ENCODE measurements around the gene ABR.

The ABR gene

GRCh38 chr17:1162116-1162855 is 17.5 kb downstream of the ABR start:
- no peak overlapping the region for H3K27ac ChIP-seq
- TF ChIP-seq ZFX (IDR thresholded peaks at IDR 0.05) (no peak), CTCF (conservative IDR thresholded peaks at IDR 0.05) (no peak)

GRCh38 chr17:1160591-1161390 is 19.0 kb downstream of the ABR start:
- TF ChIP-seq CTCF (conservative IDR thresholded peaks at IDR 0.05): no peak
- no peak for TF ChIP-seq ZFX (IDR thresholded peaks at IDR 0.05)
- no peak overlapping the region for H3K27ac ChIP-seq

GRCh38 chr17:1159431-1160180 is 20.2 kb downstream of the ABR start:
- no peak for TF ChIP-seq ZFX (IDR thresholded peaks at IDR 0.05)
- no peak for TF ChIP-seq CTCF (conservative IDR thresholded peaks at IDR 0.05)
- no peak overlapping the region for H3K27ac ChIP-seq

- TF ChIP-seq ZFX (IDR thresholded peaks at IDR 0.05) (no peak), CTCF (conservative IDR thresholded peaks at IDR 0.05) (no peak)
- no peak overlapping the region for H3K27ac ChIP-seq
These were observed 20.9 kb downstream of the ABR start for GRCh38 chr17:1158879-1159278.

GRCh38 chr17:1156864-1157263 is 22.9 kb downstream of the ABR start:
- H3K27ac ChIP-seq: no peak overlapping the region
- TF ChIP-seq ZFX (IDR thresholded peaks at IDR 0.05) (no peak), CTCF (conservative IDR thresholded peaks at IDR 0.05) (no peak)

GRCh38 chr17:1154704-1155103 is 25.1 kb downstream of the ABR start:
- H3K27ac ChIP-seq: no peak overlapping the region
- TF ChIP-seq ZFX (IDR thresholded peaks at IDR 0.05) (no peak), CTCF (conservative IDR thresholded peaks at IDR 0.05) (no peak)

All from C4-2B (cell line).